ENCODE measurements around the gene ZSCAN9.

The ZSCAN9 gene

GRCh38 chr6:28224131-28225055 is 682 bp upstream of the ZSCAN9 start:
- Histone ChIP-seq H3K36me3 (ENCODE audit: insufficient read depth, low read length) (peaks cover 17% of the 10 kb centered on the region), H3K27ac (ENCODE audit: low read depth, low read length) (peak overlapping the region; percentile 37), H3K27me3 (ENCODE audit: insufficient read depth, low read length) (no peaks in the 10 kb centered on the region), H3K4me1 (ENCODE audit: control insufficient read depth, insufficient read depth, low read length, unreplicated experiment) (peaks cover 10% of the 10 kb centered on the region), H2AFZ (ENCODE audit: low read length, unreplicated experiment) (peak overlapping the region; percentile 64), H3K79me2 (ENCODE audit: control insufficient read depth, insufficient read depth, low read length, unreplicated experiment) (peaks cover 8% of the 10 kb centered on the region), H3K4me3 (ENCODE audit: low read depth, low read length) (peak overlapping the region; percentile 78)

GRCh38 chr6:28226460-28226859 is 1.4 kb downstream of the ZSCAN9 start:
- H2AFZ ChIP-seq (ENCODE audit: low read length, unreplicated experiment), result no peak overlapping the region
- peaks cover 10% of the 10 kb centered on the region for H3K4me1 ChIP-seq (ENCODE audit: control insufficient read depth, insufficient read depth, low read length, unreplicated experiment)
- H3K27me3 ChIP-seq (ENCODE audit: insufficient read depth, low read length), result no peaks in the 10 kb centered on the region
- H3K79me2 ChIP-seq (ENCODE audit: control insufficient read depth, insufficient read depth, low read length, unreplicated experiment), result peaks cover 8% of the 10 kb centered on the region
- H3K36me3 ChIP-seq (ENCODE audit: insufficient read depth, low read length), result peaks cover 30% of the 10 kb centered on the region
- no peak overlapping the region for H3K27ac ChIP-seq (ENCODE audit: low read depth, low read length)
- peak overlapping the region; percentile 78 for H3K4me3 ChIP-seq (ENCODE audit: low read depth, low read length)

- Histone ChIP-seq H3K4me1 (ENCODE audit: control insufficient read depth, insufficient read depth, low read length, unreplicated experiment) (no peaks in the 10 kb centered on the region), H3K27ac (ENCODE audit: low read depth, low read length) (no peak overlapping the region), H3K27me3 (ENCODE audit: insufficient read depth, low read length) (no peaks in the 10 kb centered on the region), H2AFZ (ENCODE audit: low read length, unreplicated experiment) (no peak overlapping the region), H3K79me2 (ENCODE audit: control insufficient read depth, insufficient read depth, low read length, unreplicated experiment) (no peaks in the 10 kb centered on the region), H3K36me3 (ENCODE audit: insufficient read depth, low read length) (peaks cover 43% of the 10 kb centered on the region), H3K4me3 (ENCODE audit: low read depth, low read length) (no peak overlapping the region)
Measured at GRCh38 chr6:28232785-28233184, 7.7 kb downstream of the ZSCAN9 start.

DNA sequence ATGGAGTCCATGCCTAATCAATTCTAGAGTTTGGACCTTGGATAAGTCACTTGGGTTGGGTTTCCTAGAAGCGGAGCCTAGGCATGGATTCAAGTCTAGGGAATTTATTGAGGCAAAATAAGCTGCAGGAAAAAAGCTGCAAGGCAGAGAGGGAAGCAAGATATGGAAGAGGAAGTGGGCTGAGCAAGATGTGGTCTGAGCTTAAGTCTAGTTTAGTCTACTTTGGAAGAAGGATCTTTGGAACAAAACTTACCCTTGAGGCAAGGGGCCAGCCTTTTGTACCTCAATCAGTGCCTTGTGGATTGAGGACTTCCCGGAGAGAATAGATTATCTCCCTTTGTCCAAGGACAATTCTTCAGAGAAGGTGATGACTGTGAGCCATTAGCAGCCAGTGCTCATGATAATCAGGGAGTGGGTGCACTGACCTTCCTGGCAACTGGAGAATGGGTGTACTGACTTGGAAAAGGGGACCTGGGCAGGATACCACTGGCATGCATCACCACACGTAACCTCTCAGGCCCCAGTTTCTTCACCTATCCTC is 10.9 kb downstream of the ZSCAN9 start:
- no peak overlapping the region for H3K27ac ChIP-seq (ENCODE audit: low read depth, low read length)
- H3K36me3 ChIP-seq (ENCODE audit: insufficient read depth, low read length), result peaks cover 22% of the 10 kb centered on the region
- H3K79me2 ChIP-seq (ENCODE audit: control insufficient read depth, insufficient read depth, low read length, unreplicated experiment), result no peaks in the 10 kb centered on the region
- no peaks in the 10 kb centered on the region for H3K27me3 ChIP-seq (ENCODE audit: insufficient read depth, low read length)
- no peak overlapping the region for H3K4me3 ChIP-seq (ENCODE audit: low read depth, low read length)
- no peaks in the 10 kb centered on the region for H3K4me1 ChIP-seq (ENCODE audit: control insufficient read depth, insufficient read depth, low read length, unreplicated experiment)
- no peak overlapping the region for H2AFZ ChIP-seq (ENCODE audit: low read length, unreplicated experiment)

DNA sequence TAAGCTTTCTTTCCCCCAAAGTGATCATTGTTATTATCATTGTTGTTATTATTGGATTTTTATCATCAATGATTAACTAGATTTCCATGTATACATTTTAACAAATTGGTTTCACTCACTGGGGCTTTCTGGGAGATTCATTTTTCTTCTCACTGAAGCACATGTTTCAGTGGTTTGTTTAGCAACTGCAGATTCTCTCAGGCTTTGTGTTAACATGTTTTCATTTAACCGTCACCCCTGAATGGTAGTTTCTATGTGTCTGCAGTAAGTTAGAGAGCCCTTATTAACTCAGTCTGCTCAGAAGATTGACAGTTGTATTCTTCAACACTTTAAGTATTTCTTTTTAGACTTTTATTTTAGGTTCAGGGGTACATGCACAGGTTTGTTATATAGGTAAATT is 14.6 kb downstream of the ZSCAN9 start:
- Histone ChIP-seq H3K4me1 (ENCODE audit: control insufficient read depth, insufficient read depth, low read length, unreplicated experiment) (no peaks in the 10 kb centered on the region), H3K27ac (ENCODE audit: low read depth, low read length) (no peak overlapping the region), H2AFZ (ENCODE audit: low read length, unreplicated experiment) (no peak overlapping the region), H3K4me3 (ENCODE audit: low read depth, low read length) (no peak overlapping the region), H3K27me3 (ENCODE audit: insufficient read depth, low read length) (no peaks in the 10 kb centered on the region), H3K36me3 (ENCODE audit: insufficient read depth, low read length) (peaks cover 7% of the 10 kb centered on the region), H3K79me2 (ENCODE audit: control insufficient read depth, insufficient read depth, low read length, unreplicated experiment) (no peaks in the 10 kb centered on the region)

DNA sequence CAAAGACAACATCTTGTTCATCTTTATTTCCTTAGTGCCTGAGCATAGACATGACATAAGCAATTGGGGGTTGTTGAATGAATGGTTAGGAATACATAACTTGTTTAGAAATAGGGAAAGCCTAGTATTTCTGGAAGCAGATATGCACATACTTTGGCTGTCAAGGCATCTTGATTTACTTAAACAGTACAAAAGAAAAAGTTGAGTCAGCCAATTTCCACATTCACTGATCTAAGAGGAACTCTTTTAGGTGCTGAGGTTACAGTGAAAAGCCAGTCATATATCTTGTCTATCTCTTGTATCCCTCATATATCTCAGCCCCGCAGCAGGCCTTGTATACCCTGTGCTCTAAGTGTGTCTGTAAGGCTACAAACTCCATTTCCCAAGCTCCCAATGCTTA is 15.4 kb downstream of the ZSCAN9 start:
- Histone ChIP-seq H3K4me3 (ENCODE audit: low read depth, low read length) (no peak overlapping the region), H3K79me2 (ENCODE audit: control insufficient read depth, insufficient read depth, low read length, unreplicated experiment) (no peaks in the 10 kb centered on the region), H2AFZ (ENCODE audit: low read length, unreplicated experiment) (no peak overlapping the region), H3K36me3 (ENCODE audit: insufficient read depth, low read length) (peaks cover 11% of the 10 kb centered on the region), H3K27ac (ENCODE audit: low read depth, low read length) (no peak overlapping the region), H3K4me1 (ENCODE audit: control insufficient read depth, insufficient read depth, low read length, unreplicated experiment) (no peaks in the 10 kb centered on the region), H3K27me3 (ENCODE audit: insufficient read depth, low read length) (no peaks in the 10 kb centered on the region)

GRCh38 chr6:28243946-28244345 is 18.9 kb downstream of the ZSCAN9 start:
- Histone ChIP-seq H3K36me3 (ENCODE audit: insufficient read depth, low read length) (peaks cover 24% of the 10 kb centered on the region), H3K27me3 (ENCODE audit: insufficient read depth, low read length) (no peaks in the 10 kb centered on the region), H3K79me2 (ENCODE audit: control insufficient read depth, insufficient read depth, low read length, unreplicated experiment) (no peaks in the 10 kb centered on the region), H2AFZ (ENCODE audit: low read length, unreplicated experiment) (no peak overlapping the region), H3K27ac (ENCODE audit: low read depth, low read length) (no peak overlapping the region), H3K4me3 (ENCODE audit: low read depth, low read length) (no peak overlapping the region), H3K4me1 (ENCODE audit: control insufficient read depth, insufficient read depth, low read length, unreplicated experiment) (no peaks in the 10 kb centered on the region)

GRCh38 chr6:28245206-28245941 is 20.3 kb downstream of the ZSCAN9 start:
- no peaks in the 10 kb centered on the region for H3K79me2 ChIP-seq (ENCODE audit: control insufficient read depth, insufficient read depth, low read length, unreplicated experiment)
- H2AFZ ChIP-seq (ENCODE audit: low read length, unreplicated experiment), result no peak overlapping the region
- H3K27me3 ChIP-seq (ENCODE audit: insufficient read depth, low read length), result no peaks in the 10 kb centered on the region
- H3K36me3 ChIP-seq (ENCODE audit: insufficient read depth, low read length), result peaks cover 24% of the 10 kb centered on the region
- no peak overlapping the region for H3K27ac ChIP-seq (ENCODE audit: low read depth, low read length)
- no peak overlapping the region for H3K4me3 ChIP-seq (ENCODE audit: low read depth, low read length)
- H3K4me1 ChIP-seq (ENCODE audit: control insufficient read depth, insufficient read depth, low read length, unreplicated experiment), result no peaks in the 10 kb centered on the region

DNA sequence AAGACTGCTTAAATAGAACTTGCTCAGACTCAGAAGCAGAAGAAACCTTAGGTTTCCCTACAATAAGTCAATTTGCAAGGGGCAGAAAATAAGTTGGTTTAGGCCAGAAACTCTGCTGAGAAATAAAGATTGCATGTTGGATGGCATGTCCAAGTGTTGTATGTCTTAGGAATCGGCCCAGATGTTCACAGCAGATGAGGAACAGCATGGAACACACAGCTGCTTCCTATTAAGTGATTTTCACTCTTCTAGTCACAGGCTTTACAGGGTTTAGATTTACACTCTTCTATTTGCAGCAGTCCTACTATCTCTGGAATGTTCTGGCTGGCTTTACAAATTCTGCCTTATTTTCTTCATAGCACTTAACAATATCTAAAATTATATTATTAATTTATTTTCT is 23.8 kb downstream of the ZSCAN9 start:
- H3K27me3 ChIP-seq (ENCODE audit: insufficient read depth, low read length), result no peaks in the 10 kb centered on the region
- no peak overlapping the region for H2AFZ ChIP-seq (ENCODE audit: low read length, unreplicated experiment)
- peaks cover 22% of the 10 kb centered on the region for H3K4me1 ChIP-seq (ENCODE audit: control insufficient read depth, insufficient read depth, low read length, unreplicated experiment)
- H3K79me2 ChIP-seq (ENCODE audit: control insufficient read depth, insufficient read depth, low read length, unreplicated experiment), result peaks cover 12% of the 10 kb centered on the region
- H3K27ac ChIP-seq (ENCODE audit: low read depth, low read length), result no peak overlapping the region
- H3K36me3 ChIP-seq (ENCODE audit: insufficient read depth, low read length), result peaks cover 24% of the 10 kb centered on the region
- no peak overlapping the region for H3K4me3 ChIP-seq (ENCODE audit: low read depth, low read length)

DNA sequence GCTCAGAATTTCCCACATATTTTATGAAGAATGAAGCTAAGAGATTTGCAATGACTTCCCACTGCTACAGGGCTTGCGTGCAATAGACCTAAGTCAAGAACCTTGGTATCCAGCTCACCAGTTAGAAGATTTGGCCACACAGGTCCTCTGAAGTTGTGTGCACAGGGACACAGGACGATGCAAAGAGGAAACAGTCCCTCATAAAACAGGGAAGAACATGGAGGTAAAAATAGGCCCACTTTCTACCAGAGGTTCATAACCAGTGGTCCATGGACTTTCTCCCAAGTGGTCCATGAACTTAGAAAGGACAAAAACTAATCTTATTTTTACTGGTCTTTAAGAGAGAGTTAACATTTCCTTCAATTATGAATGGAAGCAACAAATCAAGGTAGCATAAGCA is 25.7 kb downstream of the ZSCAN9 start:
- peaks cover 12% of the 10 kb centered on the region for H3K79me2 ChIP-seq (ENCODE audit: control insufficient read depth, insufficient read depth, low read length, unreplicated experiment)
- peaks cover 10% of the 10 kb centered on the region; the same call in 1 of the 2 replicates for H3K36me3 ChIP-seq (ENCODE audit: insufficient read depth, low read length)
- no peak overlapping the region for H2AFZ ChIP-seq (ENCODE audit: low read length, unreplicated experiment)

More for the DNA sequence above, 25.7 kb downstream of the ZSCAN9 start:
- Histone ChIP-seq H3K4me3 (ENCODE audit: low read depth, low read length) (peak overlapping the region; percentile 92), H3K27ac (ENCODE audit: low read depth, low read length) (no peak overlapping the region), H3K27me3 (ENCODE audit: insufficient read depth, low read length) (no peaks in the 10 kb centered on the region), H3K4me1 (ENCODE audit: control insufficient read depth, insufficient read depth, low read length, unreplicated experiment) (peaks cover 25% of the 10 kb centered on the region)

Data from ACC112 (cell line).